Measurements from ENCODE around the gene OSGIN1. TPM values are rescaled to one million over a fixed set of nuclear protein-coding genes. Genes with fewer than 3 reads are reported as not detected.

The OSGIN1 gene
- total RNA-seq, 1 donor from 2014 or later: 0.60 TPM

DNA sequence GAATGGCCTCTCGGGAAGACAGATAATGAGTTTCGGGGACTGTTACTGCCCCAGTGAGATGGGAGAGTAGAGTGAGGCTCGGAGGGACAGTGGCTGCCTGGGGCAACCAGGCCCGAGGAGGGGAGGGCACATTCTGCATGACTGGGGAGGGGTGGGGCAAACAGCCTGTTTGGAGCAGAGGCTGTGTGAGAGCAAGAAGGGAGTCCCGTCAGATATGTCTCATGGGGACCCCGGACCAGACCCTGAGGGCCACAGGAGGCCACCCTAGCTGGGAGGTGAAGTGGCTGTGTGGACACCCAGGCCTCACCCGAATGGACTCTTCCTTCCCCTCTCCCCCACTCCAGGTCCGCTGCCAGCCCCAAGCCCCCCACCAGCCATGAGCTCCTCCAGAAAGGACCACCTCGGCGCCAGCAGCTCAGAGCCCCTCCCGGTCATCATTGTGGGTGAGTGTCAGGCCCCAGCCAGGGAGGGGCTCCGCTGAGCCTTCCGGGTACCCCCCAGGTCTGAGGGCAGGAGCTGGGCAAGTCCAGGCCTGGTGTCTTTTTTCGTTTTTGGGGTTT, 4.3 kb downstream of the OSGIN1 start:
- DNase-seq (ENCODE audit: low read depth in 2 of 2): no peak

GRCh38 chr16:83958137-83958845, 5.3 kb downstream of the OSGIN1 start:
- DNase-seq (ENCODE audit: low read depth in 2 of 2): no peak

DNA sequence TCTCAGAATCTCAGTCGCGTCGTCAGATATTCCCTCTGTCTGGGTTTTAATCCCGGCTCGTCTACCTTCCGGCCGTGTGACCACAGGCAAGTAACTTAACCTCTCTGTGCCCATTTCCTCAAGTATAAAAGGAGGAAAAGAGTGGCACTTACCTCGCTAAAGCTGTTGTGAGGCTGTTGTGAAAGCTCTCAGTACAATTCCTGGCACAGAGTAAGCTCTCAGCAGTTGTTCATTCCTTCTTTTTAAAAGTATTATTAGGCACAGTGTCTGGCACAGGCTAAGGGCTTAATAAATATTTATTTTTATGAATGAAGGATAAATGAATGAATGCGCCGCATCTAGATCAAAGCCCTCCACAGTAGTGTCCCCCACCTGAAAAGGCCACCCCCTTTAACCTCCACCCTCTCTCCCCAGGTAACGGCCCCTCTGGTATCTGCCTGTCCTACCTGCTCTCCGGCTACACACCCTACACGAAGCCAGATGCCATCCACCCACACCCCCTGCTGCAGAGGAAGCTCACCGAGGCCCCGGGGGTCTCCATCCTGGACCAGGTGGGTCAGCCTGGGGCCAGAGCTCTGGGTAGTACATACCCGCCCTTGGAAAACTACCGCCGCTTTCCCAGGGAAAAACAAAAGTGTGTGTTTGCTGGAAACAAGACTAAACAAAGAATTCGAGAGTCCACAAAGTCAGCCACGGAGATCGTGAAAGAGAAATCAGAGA, 6.0 kb downstream of the OSGIN1 start:
- no peak for DNase-seq (ENCODE audit: low read depth in 2 of 2)

GRCh38 chr16:83959656-83960434, 6.8 kb downstream of the OSGIN1 start:
- no peak for DNase-seq (ENCODE audit: low read depth in 2 of 2)

GRCh38 chr16:83960521-83961249, 7.6 kb downstream of the OSGIN1 start:
- no peak for DNase-seq (ENCODE audit: low read depth in 2 of 2)

DNA sequence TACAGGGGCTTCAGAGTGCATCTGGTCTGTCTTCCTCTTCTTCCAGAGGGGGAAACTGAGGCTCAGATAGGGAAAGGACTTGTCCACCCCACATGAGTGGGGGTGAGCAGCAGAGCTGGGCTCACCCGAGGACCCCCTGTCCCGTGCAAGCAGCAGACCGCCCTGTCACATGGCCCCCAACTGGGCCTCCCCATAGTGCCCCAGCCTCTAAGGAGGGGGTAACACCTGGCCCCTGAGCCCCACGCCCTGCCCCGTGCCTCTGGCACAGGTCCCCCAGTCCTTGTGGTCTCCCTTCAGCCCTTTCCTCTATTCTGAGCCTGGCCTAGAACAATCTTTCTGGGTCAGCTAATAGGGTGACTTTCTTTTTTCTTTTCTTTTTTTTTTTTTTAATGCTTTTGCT, 8.6 kb downstream of the OSGIN1 start:
- DNase-seq (ENCODE audit: low read depth in 2 of 2): no peak

GRCh38 chr16:83963277-83964119, 10.5 kb downstream of the OSGIN1 start:
- DNase-seq (ENCODE audit: low read depth in 2 of 2): no peak

DNA sequence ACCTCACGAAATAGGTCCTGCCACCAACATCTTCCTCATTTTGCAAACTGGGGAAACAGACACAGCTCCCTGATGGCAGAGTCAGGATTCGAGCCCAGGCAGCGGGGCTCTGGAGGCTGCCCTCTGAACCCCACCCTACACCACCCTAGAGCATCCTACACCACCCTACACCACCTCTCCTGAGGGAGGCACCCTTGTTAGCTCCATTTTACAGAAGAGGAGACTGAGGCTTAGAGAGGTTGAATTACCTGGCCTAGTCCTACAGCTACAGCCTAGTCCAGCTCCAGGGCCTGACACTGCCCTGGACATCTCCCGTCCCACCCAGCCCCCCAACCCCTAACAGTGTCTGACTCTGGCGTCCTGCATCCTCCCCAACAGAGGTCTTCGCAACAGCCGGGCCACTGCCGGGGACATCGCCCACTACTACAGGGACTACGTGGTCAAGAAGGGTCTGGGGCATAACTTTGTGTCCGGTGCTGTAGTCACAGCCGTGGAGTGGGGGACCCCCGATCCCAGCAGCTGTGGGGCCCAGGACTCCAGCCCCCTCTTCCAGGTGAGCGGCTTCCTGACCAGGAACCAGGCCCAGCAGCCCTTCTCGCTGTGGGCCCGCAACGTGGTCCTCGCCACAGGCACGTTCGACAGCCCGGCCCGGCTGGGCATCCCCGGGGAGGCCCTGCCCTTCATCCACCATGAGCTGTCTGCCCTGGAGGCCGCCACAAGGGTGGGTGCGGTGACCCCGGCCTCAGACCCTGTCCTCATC, 11.8 kb downstream of the OSGIN1 start:
- DNase-seq (ENCODE audit: low read depth in 2 of 2): no peak

GRCh38 chr16:83965444-83966152, 12.6 kb downstream of the OSGIN1 start:
- DNase-seq (ENCODE audit: low read depth in 2 of 2): no peak

DNA sequence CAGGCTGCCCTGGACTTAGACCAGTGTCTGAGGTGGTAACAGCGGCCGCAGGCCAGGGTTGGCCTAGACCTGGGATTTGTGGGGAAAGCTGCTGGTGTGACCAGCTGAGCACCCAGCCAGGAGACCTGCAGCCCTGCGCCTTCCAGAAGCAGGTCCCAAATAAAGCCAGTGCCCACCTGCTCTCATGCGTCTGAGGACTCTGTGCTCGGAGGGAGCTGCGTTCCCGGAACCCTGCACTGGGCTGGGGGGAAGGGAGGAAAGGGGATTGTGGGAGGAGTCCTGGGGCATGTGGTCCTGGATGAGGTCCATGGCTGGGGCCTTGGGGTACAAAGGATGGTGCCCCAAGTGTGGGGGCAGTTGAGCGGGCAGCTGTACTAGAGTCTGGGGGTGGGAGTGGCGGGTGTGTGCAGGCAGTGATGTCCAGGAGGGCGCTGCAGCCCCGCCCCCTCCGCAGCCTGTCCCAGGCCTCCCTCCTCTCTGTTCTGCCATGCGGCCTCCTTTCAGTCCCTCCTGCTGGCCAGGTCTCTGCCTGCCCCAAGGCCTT, 13.2 kb downstream of the OSGIN1 start:
- DNase-seq (ENCODE audit: low read depth in 2 of 2): no peak

- DNase-seq (ENCODE audit: low read depth in 2 of 2): no peak
Observed at GRCh38 chr16:83967091-83967490, 14.1 kb downstream of the OSGIN1 start.

- DNase-seq (ENCODE audit: low read depth in 2 of 2): peak; percentile 31 to 52
Observed at GRCh38 chr16:83967838-83968305, 14.8 kb downstream of the OSGIN1 start, which contains the start of gene NECAB2. NECAB2 (plus strand) TSS chr16:83968244; CDS start chr16:83968649, 405 bp downstream.

GRCh38 chr16:83968306-83968851, 15.3 kb downstream of the OSGIN1 start:
- no peak for DNase-seq (ENCODE audit: low read depth in 2 of 2)

GRCh38 chr16:83968891-83969649, 16.0 kb downstream of the OSGIN1 start:
- DNase-seq (ENCODE audit: low read depth in 2 of 2): no peak

- DNase-seq (ENCODE audit: low read depth in 2 of 2): no peak
Observed at GRCh38 chr16:83969771-83970429, 16.9 kb downstream of the OSGIN1 start.

- DNase-seq (ENCODE audit: low read depth in 2 of 2): no peak
Observed at GRCh38 chr16:83970430-83970815, 17.4 kb downstream of the OSGIN1 start.

Data from lung microvascular endothelial cell (primary cell).